HepG2 (cell line): ENCODE data around the gene CENPC.

ENCODE experiments used
- POLR2AphosphoS2 ChIP-seq: IDR thresholded peaks from 2 replicates; pipeline ENCODE4 v1.6.1; 2011; ENCODE audit warnings: low read depth, low read length, improper control_type of control experiment
- ZNF232 ChIP-seq: sonication (generic); formaldehyde crosslinking; IDR thresholded peaks from 2 replicates; pipeline ENCODE4 v1.4.0; 2020; ENCODE audit warnings: missing genetic modification reagents, borderline replicate concordance
- ZNF746 ChIP-seq: sonication (generic); formaldehyde crosslinking; IDR thresholded peaks from 2 replicates; pipeline ENCODE4 v1.8.0; 2022; ENCODE audit warnings: mild to moderate bottlenecking, missing genetic modification reagents
- TF ChIP-seq, protein P1 (sequence below): sonication (generic); formaldehyde crosslinking; IDR thresholded peaks from 2 replicates; pipeline ENCODE4 v1.5.0; 2020; ENCODE audit warnings: mild to moderate bottlenecking, missing genetic modification reagents, moderate library complexity
- TF ChIP-seq, protein P2 (sequence below): sonication (generic); formaldehyde crosslinking; conservative IDR thresholded peaks from 2 replicates; pipeline ENCODE4 v1.4.0; 2020; ENCODE audit warnings: missing genetic modification reagents

DNA sequence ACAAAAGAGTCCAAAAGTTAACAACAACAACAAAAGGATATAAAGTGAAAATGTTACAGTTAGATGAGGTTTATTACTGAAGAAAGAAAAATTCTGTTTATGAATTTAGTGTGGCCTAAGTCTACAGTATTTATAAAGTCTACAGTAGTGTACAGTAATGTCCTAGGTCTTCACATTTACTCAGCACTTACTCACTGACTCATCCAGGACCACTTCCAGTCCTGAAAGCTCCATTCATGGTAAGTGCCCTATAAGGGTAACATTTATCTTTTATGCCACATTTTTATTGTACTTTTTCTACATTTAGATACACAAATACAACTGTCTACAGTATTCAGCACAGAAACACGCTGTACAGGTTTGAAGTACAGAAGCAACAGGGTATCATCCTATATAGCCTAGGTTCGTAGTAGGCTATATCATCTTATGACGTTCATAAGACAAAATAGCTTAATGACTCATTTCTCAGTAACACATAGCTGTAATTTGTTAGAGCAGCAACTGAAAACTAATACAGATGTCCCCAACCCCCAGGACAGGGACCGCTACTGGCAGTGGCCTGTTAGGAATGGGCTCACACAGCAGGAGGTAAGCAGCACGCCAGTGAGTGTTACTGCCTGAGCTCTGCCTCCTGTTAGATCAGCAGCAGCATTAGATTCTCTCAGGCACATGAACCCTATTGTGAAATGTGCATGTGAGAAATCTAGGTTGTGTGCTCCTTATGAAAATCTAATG, 61.3 kb downstream of the CENPC start:
- TF ChIP-seq POLR2AphosphoS2: no peak
- TF ChIP-seq ZNF232 (CRISPR knock-in tag): no peak
- TF ChIP-seq, protein P1, sequence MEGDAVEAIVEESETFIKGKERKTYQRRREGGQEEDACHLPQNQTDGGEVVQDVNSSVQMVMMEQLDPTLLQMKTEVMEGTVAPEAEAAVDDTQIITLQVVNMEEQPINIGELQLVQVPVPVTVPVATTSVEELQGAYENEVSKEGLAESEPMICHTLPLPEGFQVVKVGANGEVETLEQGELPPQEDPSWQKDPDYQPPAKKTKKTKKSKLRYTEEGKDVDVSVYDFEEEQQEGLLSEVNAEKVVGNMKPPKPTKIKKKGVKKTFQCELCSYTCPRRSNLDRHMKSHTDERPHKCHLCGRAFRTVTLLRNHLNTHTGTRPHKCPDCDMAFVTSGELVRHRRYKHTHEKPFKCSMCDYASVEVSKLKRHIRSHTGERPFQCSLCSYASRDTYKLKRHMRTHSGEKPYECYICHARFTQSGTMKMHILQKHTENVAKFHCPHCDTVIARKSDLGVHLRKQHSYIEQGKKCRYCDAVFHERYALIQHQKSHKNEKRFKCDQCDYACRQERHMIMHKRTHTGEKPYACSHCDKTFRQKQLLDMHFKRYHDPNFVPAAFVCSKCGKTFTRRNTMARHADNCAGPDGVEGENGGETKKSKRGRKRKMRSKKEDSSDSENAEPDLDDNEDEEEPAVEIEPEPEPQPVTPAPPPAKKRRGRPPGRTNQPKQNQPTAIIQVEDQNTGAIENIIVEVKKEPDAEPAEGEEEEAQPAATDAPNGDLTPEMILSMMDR: no peak
- no peak for TF ChIP-seq ZNF746 (CRISPR knock-in tag)
- TF ChIP-seq, protein P2, sequence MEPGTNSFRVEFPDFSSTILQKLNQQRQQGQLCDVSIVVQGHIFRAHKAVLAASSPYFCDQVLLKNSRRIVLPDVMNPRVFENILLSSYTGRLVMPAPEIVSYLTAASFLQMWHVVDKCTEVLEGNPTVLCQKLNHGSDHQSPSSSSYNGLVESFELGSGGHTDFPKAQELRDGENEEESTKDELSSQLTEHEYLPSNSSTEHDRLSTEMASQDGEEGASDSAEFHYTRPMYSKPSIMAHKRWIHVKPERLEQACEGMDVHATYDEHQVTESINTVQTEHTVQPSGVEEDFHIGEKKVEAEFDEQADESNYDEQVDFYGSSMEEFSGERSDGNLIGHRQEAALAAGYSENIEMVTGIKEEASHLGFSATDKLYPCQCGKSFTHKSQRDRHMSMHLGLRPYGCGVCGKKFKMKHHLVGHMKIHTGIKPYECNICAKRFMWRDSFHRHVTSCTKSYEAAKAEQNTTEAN (CRISPR knock-in tag): no peak
